VCaP (cell line): Measurements from ENCODE around the gene SCYL1.
"Not testable (repeated sequence)": the region's sequence is repeated elsewhere in the genome, so short reads cannot be mapped to it uniquely, and the experiment has no call there.

Experiments
- H3K27ac ChIP-seq: fragments of 450-650 bp; 2 replicates; pipeline ENCODE4 v1.5.1; 2017
- TF ChIP-seq, protein P1 (sequence below): fragments of 450-650 bp; conservative IDR thresholded peaks from 2 replicates; pipeline ENCODE4 v1.5.1; 2017; ENCODE audit warnings: mild to moderate bottlenecking, moderate library complexity

SCYL1 gene

DNA sequence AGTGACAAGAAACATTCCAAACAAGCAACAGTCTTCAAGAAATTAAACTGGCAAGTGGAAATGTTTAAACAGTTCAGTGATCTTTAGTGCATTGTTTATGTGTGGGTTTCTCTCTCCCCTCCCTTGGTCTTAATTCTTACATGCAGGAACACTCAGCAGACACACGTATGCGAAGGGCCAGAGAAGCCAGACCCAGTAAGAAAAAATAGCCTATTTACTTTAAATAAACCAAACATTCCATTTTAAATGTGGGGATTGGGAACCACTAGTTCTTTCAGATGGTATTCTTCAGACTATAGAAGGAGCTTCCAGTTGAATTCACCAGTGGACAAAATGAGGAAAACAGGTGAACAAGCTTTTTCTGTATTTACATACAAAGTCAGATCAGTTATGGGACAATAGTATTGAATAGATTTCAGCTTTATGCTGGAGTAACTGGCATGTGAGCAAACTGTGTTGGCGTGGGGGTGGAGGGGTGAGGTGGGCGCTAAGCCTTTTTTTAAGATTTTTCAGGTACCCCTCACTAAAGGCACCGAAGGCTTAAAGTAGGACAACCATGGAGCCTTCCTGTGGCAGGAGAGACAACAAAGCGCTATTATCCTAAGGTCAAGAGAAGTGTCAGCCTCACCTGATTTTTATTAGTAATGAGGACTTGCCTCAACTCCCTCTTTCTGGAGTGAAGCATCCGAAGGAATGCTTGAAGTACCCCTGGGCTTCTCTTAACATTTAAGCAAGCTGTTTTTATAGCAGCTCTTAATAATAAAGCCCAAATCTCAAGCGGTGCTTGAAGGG lies 20.0 kb upstream of the SCYL1 start:
- H3K27ac ChIP-seq, result peak overlapping the region; percentile 100
- TF ChIP-seq, protein P1, sequence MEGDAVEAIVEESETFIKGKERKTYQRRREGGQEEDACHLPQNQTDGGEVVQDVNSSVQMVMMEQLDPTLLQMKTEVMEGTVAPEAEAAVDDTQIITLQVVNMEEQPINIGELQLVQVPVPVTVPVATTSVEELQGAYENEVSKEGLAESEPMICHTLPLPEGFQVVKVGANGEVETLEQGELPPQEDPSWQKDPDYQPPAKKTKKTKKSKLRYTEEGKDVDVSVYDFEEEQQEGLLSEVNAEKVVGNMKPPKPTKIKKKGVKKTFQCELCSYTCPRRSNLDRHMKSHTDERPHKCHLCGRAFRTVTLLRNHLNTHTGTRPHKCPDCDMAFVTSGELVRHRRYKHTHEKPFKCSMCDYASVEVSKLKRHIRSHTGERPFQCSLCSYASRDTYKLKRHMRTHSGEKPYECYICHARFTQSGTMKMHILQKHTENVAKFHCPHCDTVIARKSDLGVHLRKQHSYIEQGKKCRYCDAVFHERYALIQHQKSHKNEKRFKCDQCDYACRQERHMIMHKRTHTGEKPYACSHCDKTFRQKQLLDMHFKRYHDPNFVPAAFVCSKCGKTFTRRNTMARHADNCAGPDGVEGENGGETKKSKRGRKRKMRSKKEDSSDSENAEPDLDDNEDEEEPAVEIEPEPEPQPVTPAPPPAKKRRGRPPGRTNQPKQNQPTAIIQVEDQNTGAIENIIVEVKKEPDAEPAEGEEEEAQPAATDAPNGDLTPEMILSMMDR, result no peak

DNA sequence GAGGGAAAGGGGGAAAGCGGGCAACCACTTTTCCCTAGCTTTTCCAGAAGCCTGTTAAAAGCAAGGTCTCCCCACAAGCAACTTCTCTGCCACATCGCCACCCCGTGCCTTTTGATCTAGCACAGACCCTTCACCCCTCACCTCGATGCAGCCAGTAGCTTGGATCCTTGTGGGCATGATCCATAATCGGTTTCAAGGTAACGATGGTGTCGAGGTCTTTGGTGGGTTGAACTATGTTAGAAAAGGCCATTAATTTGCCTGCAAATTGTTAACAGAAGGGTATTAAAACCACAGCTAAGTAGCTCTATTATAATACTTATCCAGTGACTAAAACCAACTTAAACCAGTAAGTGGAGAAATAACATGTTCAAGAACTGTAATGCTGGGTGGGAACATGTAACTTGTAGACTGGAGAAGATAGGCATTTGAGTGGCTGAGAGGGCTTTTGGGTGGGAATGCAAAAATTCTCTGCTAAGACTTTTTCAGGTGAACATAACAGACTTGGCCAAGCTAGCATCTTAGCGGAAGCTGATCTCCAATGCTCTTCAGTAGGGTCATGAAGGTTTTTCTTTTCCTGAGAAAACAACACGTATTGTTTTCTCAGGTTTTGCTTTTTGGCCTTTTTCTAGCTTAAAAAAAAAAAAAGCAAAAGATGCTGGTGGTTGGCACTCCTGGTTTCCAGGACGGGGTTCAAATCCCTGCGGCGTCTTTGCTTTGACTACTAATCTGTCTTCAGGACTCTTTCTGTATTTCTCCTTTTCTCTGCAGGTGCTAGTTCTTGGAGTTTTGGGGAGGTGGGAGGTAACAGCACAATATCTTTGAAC lies 19.2 kb upstream of the SCYL1 start:
- TF ChIP-seq, protein P1, result no peak
- H3K27ac ChIP-seq, result peak overlapping the region; percentile 100

DNA sequence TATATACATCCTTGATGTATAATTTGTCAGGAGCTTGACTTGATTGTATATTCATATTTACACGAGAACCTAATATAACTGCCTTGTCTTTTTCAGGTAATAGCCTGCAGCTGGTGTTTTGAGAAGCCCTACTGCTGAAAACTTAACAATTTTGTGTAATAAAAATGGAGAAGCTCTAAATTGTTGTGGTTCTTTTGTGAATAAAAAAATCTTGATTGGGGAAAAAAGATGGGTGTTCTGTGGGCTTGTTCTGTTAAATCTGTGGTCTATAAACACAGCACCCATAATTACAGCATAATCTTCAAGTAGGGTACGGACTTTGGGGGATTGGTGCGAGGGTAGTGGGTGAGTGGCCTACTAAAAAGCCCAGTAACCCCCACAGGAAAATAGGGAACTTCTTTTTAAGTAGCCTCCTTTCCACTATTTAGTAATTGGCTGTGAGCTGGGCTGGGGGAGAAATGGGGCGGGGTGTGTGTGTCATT lies 18.6 kb upstream of the SCYL1 start:
- TF ChIP-seq, protein P1, result no peak
- peak overlapping the region; percentile 100 for H3K27ac ChIP-seq

DNA sequence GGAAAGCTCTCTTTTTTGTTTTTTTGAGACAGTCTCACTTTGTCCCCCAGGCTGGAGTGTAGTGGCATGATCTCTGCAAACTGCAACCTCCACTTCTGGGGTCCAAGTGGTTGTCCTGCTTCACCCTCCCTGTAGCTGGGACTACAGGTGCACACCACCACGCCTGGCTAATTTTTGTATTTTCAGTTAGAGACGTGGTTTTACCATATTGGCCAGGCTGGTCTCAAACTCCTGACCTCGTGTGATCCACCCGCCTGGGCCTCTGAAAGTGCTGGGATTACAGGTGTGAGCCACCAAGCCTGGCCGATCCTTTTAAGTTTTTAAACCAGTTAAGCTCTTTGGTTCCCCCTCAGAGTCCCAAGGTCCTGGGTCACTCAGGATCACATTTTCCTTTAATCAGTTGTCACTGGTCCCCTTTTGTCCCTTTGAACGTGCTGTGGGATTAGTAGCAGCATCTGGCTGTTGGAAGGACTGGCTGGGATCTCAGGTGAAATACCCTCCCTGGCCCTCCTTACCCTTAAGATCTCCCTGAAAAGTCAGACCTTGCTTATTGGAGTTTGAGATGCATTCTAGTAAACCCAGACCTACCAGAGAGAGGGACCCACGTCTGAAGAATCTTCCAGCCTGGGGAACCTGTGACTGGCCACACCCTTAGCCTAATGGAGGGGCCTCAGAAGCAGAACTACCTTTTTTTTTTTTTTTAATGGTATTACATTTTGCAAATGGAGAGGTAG lies 17.9 kb upstream of the SCYL1 start:
- TF ChIP-seq, protein P1, result no peak
- peak overlapping the region; percentile 100 for H3K27ac ChIP-seq

DNA sequence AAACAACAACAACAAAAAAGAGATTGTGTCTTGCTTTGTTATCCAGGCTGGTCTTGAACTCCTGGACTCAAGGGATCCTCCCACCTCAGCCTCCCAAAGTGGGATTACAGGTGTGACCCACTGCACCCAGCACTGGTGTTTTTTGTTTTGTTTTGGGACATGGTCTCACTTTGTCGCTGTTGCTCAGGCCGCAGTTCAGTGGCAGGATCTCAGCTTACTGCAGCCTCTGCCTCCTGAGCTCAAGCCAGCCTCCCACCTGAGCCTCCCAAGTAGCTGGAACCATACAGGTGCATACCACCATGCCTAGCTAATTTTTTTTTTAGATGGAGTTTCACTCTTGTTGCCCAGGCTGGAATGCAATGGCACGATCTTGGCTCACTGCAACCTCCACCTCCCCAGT lies 12.6 kb upstream of the SCYL1 start:
- H3K27ac ChIP-seq, result not testable (repeated sequence)

DNA sequence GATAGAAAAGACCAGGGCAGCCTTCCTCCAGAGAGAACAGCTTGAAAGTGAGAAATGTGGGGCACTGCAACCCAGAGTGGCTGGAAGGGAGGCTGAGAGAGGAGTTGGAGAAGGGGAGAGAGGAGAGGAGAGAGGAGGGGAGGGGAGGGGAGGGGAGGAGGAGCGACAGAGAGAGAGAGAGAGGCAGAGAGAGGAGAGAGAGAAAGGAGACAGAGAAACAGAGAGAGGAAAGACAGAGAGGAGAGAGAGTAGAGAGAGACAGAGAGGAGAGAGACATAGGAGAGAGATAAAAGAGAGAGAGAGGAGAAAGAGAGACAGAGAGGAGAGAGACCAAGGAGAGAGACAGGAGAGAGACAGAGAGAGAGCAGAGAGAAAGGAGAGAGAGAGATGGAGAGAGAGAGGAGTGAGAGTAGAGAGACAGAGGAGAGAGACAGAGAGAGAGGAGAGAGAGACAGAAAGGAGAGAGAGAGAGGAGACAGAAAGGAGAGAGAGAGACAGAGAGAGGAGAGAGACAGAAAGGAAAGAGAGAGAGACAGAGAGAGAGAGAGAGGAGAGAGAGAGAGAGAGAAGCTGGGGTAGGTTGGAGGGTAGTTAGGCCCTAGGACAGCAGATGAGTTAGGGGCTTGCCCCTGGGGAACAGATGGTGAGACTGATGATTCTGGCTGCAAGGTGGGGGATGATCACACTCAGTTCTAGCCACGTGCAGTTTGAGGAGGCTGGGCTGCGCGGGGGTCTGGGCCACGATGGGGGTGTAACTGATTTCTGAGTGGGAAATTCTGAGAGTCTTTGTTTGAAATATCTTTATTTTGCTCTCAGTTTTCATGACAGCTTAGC lies 8.5 kb upstream of the SCYL1 start:
- no peak overlapping the region for H3K27ac ChIP-seq
- TF ChIP-seq, protein P1, result no peak

DNA sequence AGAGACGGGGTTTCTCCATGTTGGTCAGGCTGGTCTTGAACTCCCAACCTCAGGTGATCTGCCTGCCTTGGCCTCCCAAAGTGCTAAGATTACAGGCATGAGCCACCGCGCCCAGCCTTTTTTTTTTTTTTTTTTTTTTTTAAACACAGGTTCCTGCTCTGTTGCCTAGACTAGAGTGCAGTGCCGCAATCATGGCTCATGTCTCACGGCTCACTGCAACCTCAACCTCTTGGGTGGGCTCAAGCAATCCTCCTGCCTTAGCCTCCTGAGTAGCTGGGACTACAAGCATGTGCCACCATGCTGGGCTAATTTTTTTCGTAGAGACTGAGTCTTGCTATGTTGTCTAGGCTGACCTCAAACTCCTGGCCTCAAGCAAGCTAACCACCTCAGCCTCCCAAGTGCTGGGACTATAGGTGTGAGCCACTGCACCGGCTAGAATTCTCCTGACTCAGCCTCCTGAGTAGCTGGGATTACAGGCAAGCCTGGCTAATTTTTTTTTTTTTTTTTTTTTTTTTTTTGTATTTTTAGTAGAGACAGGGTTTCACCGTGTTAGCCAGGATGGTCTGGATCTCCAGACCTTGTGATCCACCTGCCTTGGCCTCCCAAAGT lies 5.8 kb upstream of the SCYL1 start:
- H3K27ac ChIP-seq, result not testable (repeated sequence)

DNA sequence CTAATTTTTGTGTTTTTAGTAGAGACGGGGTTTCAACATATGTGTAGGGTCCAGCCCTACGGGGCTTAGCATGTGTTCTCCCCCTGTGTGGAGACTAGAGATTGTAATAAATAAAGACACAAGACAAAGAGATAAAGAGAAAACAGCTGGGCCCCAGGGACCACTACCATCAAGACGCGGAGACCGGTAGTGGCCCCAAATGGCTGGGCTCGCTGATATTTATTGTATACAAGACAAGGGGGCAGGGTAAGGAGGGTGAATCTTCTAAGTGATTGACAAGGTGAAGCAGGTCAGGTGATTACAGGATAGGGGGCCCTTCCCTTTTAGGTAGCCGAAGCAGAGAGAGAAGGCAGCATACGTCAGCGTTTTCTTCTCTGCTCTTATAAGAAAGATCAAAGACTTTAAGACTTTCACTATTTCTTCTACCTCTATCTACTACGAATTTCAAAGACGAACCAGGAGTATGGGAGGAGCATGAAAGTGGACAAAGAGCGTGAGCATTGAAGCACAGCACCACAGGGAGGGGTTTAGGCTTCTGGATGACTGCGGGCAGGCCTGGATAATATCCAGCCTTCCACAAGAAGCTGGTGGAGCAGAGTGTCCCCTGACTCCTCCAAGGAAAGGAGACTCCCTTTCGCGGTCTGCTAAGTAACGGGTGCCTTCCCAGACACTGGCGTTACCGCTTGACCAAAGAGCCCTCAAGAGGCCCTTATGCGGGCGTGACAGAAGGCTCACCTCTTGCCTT lies 2.9 kb upstream of the SCYL1 start:
- H3K27ac ChIP-seq, result peak overlapping the region; percentile 51

DNA sequence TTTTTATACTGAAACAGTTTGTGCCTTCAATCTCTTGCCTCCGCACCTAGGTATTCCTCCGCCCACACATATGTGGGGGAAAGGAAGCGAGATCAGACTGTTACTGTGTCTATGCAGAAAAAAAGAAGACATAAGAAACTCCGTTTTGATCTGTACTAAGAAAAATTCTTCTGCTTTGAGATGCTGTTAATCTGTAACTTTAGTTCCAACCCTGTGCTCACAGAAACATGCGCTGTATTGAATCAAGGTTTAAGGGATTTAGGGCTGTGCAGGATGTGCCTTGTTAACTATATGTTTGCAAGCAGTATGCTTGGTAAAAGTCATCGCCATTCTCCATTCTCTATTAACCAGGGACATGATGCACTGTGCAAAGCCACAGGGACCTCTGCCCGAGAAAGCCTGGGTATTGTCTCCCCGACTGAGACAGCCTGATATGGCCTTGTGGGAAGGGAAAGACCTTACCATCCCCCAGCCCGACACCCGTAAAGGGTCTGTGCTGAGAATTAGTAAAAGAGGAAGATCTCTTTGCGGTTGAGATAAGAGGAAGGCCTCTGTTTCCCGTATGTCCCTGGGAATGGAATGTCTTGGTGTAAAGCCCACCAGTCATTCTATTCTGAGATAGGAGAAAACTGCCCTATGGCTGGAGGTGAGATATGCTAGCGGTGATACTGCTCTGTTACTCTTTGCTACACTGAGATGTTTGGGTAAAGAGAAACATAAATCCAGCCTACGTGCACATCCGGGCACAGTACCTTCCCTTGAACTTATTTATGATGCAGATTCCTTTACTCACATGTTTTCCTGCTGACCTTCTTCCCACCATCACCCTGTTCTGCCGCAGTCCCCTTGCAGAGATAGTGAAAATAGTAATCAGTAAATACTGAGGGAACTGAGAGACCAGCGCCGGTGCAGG lies 1.9 kb upstream of the SCYL1 start:
- peak overlapping the region; percentile 51 for H3K27ac ChIP-seq

DNA sequence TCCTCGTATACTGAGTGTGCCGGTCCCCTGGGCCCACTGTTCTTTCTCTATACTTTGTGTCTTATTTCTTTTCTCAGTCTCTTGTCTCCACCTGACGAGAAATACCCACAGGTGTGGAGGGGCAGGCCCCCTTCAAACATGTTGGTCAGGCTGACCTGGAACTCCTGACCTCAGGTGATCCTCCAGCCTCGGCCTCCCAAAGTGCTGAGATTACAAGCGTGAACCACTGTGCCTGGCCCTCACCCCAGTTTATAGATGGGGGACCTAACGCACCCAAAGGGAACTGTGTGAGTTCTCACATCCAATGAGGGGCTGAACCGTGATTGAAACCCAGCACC lies 1.3 kb upstream of the SCYL1 start:
- peak overlapping the region; percentile 51 for H3K27ac ChIP-seq
